Esophagus muscularis mucosa (tissue), 4 donors: Measurements from ENCODE around the gene GGCX. TPM values are rescaled to one million over a fixed set of nuclear protein-coding genes. Genes with fewer than 3 reads are reported as not detected.

Experiments
- DNase-seq: peaks from one replicate; pipeline ENCODE4 v3.0.0-alpha.2; 2017; ENCODE audit errors: extremely low spot score
- H3K27ac ChIP-seq, 4 donors: fragments of 200-600 bp; sonication (generic); replicated peaks in 1 of 4; 1 replicate in 3 of 4; 2 replicates in 1 of 4; pipeline ENCODE4 v1.5.1; 2016 to 2019; ENCODE audit warnings: mild to moderate bottlenecking in 1 of 4
- H3K27me3 ChIP-seq, 4 donors: fragments of 200-600 bp; sonication (generic); one replicate each; pipeline versions ENCODE4 v1.5.1 to v1.6.0; 2016 to 2019
- H3K36me3 ChIP-seq, 4 donors: fragments of 200-600 bp; sonication (generic); one replicate each; pipeline ENCODE4 v1.5.1; 2016 to 2019
- H3K4me1 ChIP-seq, 4 donors: fragments of 200-600 bp; sonication (generic); one replicate each; pipeline ENCODE4 v1.5.1; 2016 to 2019
- H3K4me3 ChIP-seq, 4 donors: fragments of 200-600 bp; sonication (generic); 1 replicate in 2 of 4; 2 replicates in 2 of 4; pipeline ENCODE4 v1.5.1; 2016 to 2019; ENCODE audit warnings: mild to moderate bottlenecking in 4 of 4, moderate library complexity in 1 of 4
- H3K9me3 ChIP-seq, 4 donors: fragments of 200-600 bp; sonication (generic); 1 replicate in 3 of 4; 2 replicates in 1 of 4; pipeline ENCODE4 v1.5.1; 2016 to 2019
- EP300 ChIP-seq: sonication (generic); formaldehyde crosslinking; IDR thresholded peaks from one replicate; pipeline ENCODE4 v1.6.1; 2017; ENCODE audit warnings: antibody characterized with exemption
- POLR2A ChIP-seq: fragments of 450-650 bp; IDR thresholded peaks from one replicate; pipeline ENCODE4 v1.6.1; 2017; ENCODE audit warnings: antibody characterized with exemption, moderate library complexity, mild to moderate bottlenecking, low read depth
- POLR2AphosphoS5 ChIP-seq, 2 donors: sonication (generic); formaldehyde crosslinking; IDR thresholded peaks; one replicate each; pipeline ENCODE4 v1.6.1; 2017; ENCODE audit warnings: antibody characterized with exemption in 2 of 2
- WGBS: methylation state at CpG from one replicate; pipeline ENCODE4 v1.1.5; 2018; 5-methylcytosine and 5-hydroxymethylcytosine counted together
- intact Hi-C: fragments of 100-400 bp; cut with DNase I; formaldehyde crosslinking; loops from one replicate; pipeline ENCODE4 v1.15.1; 2023
- total RNA-seq, 4 donors: library from RNA; depleted of rRNA; stranded (reverse); fragments of >200 nt; gene quantifications; one replicate each; pipeline versions ENCODE4 v1.1.0 to v1.2.1, GENCODE V29; 2016
- TF ChIP-seq, protein P1 (sequence below), 3 experiments: fragments of 200-600 bp in 2 of 3; fragments of 450-650 bp in 1 of 3; sonication (generic) in 2 of 3; IDR thresholded peaks; one replicate each; pipeline ENCODE4 v1.5.1; 2017 to 2019; ENCODE audit warnings: antibody characterized with exemption in 3 of 3, mild to moderate bottlenecking in 2 of 3, moderate library complexity in 1 of 3

The GGCX gene
- total RNA-seq, 4 donors from 2014 or later: 15.0 to 25.3 (median 19.5) TPM

DNA sequence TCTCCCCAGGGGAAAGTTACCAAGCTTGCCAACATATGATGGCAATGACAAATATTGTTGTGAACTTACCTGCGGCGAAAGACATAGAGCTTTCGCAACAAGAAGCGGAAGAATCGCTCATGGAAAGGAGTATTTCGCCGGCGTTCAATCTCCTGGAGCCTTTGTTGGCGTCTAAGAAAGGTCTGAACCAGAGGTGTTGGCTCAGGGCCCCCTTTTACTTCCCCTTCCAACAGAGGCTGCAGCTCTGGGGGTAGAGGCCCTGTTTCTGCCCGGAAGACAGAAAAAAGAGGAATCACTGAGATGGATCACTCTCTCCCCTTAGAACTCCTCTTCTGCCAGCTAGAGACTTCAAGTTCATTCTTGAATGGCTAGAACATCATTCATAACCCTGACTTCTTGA, 10.8 kb downstream of the GGCX start:
- intact Hi-C loops: no loop called here
- Histone ChIP-seq H3K4me1 (peaks cover 0 to 9% (median under 1%) of the 10 kb centered on the region in 4 donors), H3K9me3 (no peaks in the 10 kb centered on the region), H3K4me3 (no peak overlapping the region), H3K27me3 (no peaks in the 10 kb centered on the region), H3K27ac (peak overlapping the region in 3 of 4 donors; percentile 9 to 24 (median 13)), H3K36me3 (peaks cover 46 to 90% (median 71%) of the 10 kb centered on the region in 4 donors)
- 82% methylated on average over 10 of the region's 10 CpGs for WGBS
- TF ChIP-seq EP300 (no peak), POLR2A (no peak), POLR2AphosphoS5 (IDR thresholded peaks at IDR 0.05) (no peak)
- TF ChIP-seq, protein P1, sequence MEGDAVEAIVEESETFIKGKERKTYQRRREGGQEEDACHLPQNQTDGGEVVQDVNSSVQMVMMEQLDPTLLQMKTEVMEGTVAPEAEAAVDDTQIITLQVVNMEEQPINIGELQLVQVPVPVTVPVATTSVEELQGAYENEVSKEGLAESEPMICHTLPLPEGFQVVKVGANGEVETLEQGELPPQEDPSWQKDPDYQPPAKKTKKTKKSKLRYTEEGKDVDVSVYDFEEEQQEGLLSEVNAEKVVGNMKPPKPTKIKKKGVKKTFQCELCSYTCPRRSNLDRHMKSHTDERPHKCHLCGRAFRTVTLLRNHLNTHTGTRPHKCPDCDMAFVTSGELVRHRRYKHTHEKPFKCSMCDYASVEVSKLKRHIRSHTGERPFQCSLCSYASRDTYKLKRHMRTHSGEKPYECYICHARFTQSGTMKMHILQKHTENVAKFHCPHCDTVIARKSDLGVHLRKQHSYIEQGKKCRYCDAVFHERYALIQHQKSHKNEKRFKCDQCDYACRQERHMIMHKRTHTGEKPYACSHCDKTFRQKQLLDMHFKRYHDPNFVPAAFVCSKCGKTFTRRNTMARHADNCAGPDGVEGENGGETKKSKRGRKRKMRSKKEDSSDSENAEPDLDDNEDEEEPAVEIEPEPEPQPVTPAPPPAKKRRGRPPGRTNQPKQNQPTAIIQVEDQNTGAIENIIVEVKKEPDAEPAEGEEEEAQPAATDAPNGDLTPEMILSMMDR (IDR thresholded peaks at IDR 0.05): no peak
- no peak for DNase-seq

DNA sequence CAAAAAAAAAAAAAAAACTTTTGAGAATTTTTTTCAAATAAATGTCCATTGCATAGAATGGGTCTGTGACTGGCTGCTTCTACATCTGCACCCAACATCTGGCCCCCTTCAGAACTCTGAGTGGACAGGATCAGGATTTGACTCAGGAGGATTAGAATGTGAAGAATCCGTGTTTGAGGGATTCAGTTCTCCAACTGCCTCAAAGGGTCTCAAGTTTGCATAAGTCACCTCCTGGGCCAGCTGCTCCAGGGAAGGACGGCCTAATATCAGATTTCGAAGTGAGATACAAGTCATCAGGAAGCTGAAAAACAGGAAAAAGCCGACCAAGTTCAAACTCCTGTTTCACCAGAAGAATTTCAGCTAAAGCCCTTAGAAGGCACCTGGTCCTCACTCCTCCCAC, 11.5 kb downstream of the GGCX start:
- no peaks in the 10 kb centered on the region for H3K9me3 ChIP-seq
- H3K4me3 ChIP-seq: no peak overlapping the region
- TF ChIP-seq POLR2AphosphoS5 (IDR thresholded peaks at IDR 0.05) (no peak), POLR2A (no peak), EP300 (no peak)
- TF ChIP-seq, protein P1 (IDR thresholded peaks at IDR 0.05): no peak
- no peak for DNase-seq
- intact Hi-C loops: loop anchor here (5.0 kb wide), 1 partner anchor 42 kb away; no protein-coding TSS in a partner anchor
- H3K27ac ChIP-seq: peak overlapping the region in 3 of 4 donors; percentile 9 to 24 (median 13)
- peaks cover 46 to 90% (median 70%) of the 10 kb centered on the region in 4 donors for H3K36me3 ChIP-seq
- WGBS: 51% methylated on average over 4 of the region's 4 CpGs
- H3K4me1 ChIP-seq: peaks cover 0 to 13% (median 6%) of the 10 kb centered on the region in 4 donors
- no peaks in the 10 kb centered on the region for H3K27me3 ChIP-seq

DNA sequence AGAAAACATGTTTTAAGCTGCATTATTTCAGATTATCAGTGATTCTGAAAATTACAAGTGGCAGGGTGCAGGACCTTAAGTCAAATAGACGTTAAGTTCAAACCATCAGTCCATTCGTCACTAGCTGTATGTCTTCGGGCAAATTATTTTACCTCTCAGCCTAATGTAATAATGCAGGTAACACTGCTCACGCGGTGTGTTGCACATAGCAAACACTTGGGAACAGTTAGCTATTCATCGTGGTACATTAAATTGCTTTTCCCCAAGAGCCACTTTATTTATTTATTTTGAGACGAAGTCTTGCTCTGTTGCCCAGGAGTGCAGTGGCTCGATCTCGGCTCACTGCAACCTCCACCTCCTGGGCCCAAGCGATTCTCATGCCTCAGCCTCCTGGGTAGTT, 12.2 kb downstream of the GGCX start:
- DNase-seq: no peak
- Histone ChIP-seq H3K4me1 (peaks cover 6 to 21% (median 14%) of the 10 kb centered on the region in 4 donors), H3K36me3 (peaks cover 46 to 90% (median 70%) of the 10 kb centered on the region in 4 donors), H3K27ac (peak overlapping the region in 1 of 4 donors; percentile 1), H3K4me3 (no peak overlapping the region), H3K9me3 (no peaks in the 10 kb centered on the region), H3K27me3 (no peaks in the 10 kb centered on the region)
- WGBS: 90% methylated on average over 10 of the region's 10 CpGs
- intact Hi-C loops: loop anchor here (5.0 kb wide), 1 partner anchor 43 kb away; no protein-coding TSS in a partner anchor
- TF ChIP-seq, protein P1 (IDR thresholded peaks at IDR 0.05): no peak
- TF ChIP-seq POLR2A (no peak), EP300 (no peak), POLR2AphosphoS5 (IDR thresholded peaks at IDR 0.05) (no peak)

DNA sequence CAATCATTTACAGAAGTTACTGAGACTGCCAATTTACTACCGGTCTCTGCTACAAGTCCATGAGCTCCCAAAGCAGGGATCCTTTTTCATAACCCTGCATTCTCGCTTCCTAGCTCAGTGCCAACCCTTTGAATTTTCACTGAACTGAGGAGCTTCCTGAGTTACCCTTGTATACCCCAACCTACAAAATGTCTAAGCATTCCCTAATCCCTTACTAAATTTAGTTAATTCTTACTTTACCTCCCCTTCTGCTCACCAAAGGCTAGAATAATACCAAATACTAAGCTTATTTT, 12.7 kb downstream of the GGCX start:
- Histone ChIP-seq H3K27ac (peak overlapping the region in 1 of 4 donors; percentile 45), H3K4me3 (no peak overlapping the region), H3K36me3 (peaks cover 49 to 90% (median 69%) of the 10 kb centered on the region in 4 donors), H3K4me1 (peaks cover 8 to 26% (median 18%) of the 10 kb centered on the region in 4 donors), H3K9me3 (no peaks in the 10 kb centered on the region), H3K27me3 (no peaks in the 10 kb centered on the region)
- no peak for DNase-seq
- WGBS: 53% methylated on average over 2 of the region's 2 CpGs
- TF ChIP-seq EP300: no peak
- TF ChIP-seq POLR2A: no peak
- TF ChIP-seq, protein P1 (IDR thresholded peaks at IDR 0.05): no peak
- no peak for TF ChIP-seq POLR2AphosphoS5 (IDR thresholded peaks at IDR 0.05)
- intact Hi-C loops: loop anchor here (5.0 kb wide), 1 partner anchor 44 kb away; no protein-coding TSS in a partner anchor
